OCI-LY1 (cell line): ENCODE data around the gene PWP2.

Source experiments
- H2AFZ ChIP-seq: fragments of 200-600 bp; sonication (generic), shearing (Covaris generic); 2 replicates; pipeline ENCODE4 v1.6.0; 2014; ENCODE audit warnings: antibody characterized with exemption, mild to moderate bottlenecking, low read length
- H3F3A ChIP-seq: fragments of 200-600 bp; sonication (generic), shearing (Covaris generic); 2 replicates; pipeline ENCODE4 v1.6.0; 2014; ENCODE audit warnings: mild to moderate bottlenecking, antibody characterized with exemption, low read length, moderate library complexity; ENCODE audit not compliant: insufficient read depth
- H3K27ac ChIP-seq: fragments of 200-600 bp; sonication (generic); 2 replicates; pipeline ENCODE4 v1.5.1; 2014; ENCODE audit warnings: low read length, mixed run types, mild to moderate bottlenecking, low read depth; ENCODE audit not compliant: poor library complexity, severe bottlenecking
- H3K27me3 ChIP-seq: fragments of 200-600 bp; sonication (generic); 2 replicates; pipeline ENCODE4 v1.6.0; 2014; ENCODE audit warnings: antibody characterized with exemption, mild to moderate bottlenecking, low read length, moderate library complexity; ENCODE audit not compliant: insufficient read depth
- H3K36me3 ChIP-seq: fragments of 200-600 bp; sonication (generic); 2 replicates; pipeline ENCODE4 v1.6.1; 2014; ENCODE audit warnings: mild to moderate bottlenecking, antibody characterized with exemption, low read length, moderate library complexity, mixed read lengths; ENCODE audit not compliant: insufficient read depth
- H3K4me1 ChIP-seq: fragments of 200-600 bp; sonication (generic); 2 replicates; pipeline ENCODE4 v1.5.1; 2014; ENCODE audit warnings: mild to moderate bottlenecking, low read length, moderate library complexity; ENCODE audit not compliant: insufficient read depth, severe bottlenecking
- H3K4me2 ChIP-seq: fragments of 200-600 bp; sonication (generic), shearing (Covaris generic); 2 replicates; pipeline ENCODE4 v1.6.1; 2014; ENCODE audit warnings: low read length
- H3K4me3 ChIP-seq: fragments of 200-600 bp; sonication (generic); 2 replicates; pipeline ENCODE4 v1.5.1; 2014; ENCODE audit warnings: low read length, low read depth, mild to moderate bottlenecking, mixed read lengths; ENCODE audit not compliant: poor library complexity, severe bottlenecking
- H3K79me2 ChIP-seq: fragments of 200-600 bp; shearing (Covaris generic); 2 replicates; pipeline ENCODE4 v1.6.1; 2016; ENCODE audit warnings: mixed run types, low read length, mixed read lengths; ENCODE audit not compliant: insufficient read depth
- H3K9ac ChIP-seq: fragments of 200-600 bp; sonication (generic), shearing (Covaris generic); 2 replicates; pipeline ENCODE4 v1.6.1; 2014; ENCODE audit warnings: mild to moderate bottlenecking, low read length, mixed read lengths
- H3K9me2 ChIP-seq: fragments of 200-600 bp; sonication (generic), shearing (Covaris generic); 2 replicates; pipeline ENCODE4 v1.6.1; 2014; ENCODE audit warnings: low read depth, mild to moderate bottlenecking, low read length, mixed read lengths
- H3K9me3 ChIP-seq: fragments of 200-600 bp; shearing (Covaris generic); 2 replicates; pipeline ENCODE4 v1.6.1; 2014; ENCODE audit warnings: low read length, mixed read lengths
- H4K20me1 ChIP-seq: fragments of 200-600 bp; sonication (generic), shearing (Covaris generic); 2 replicates; pipeline ENCODE4 v1.6.0; 2016; ENCODE audit warnings: mild to moderate bottlenecking, low read length; ENCODE audit not compliant: insufficient read depth
- CTCF ChIP-seq: fragments of 200-600 bp; sonication (generic), shearing (Covaris generic); IDR thresholded peaks from 2 replicates; pipeline ENCODE4 v1.5.1; 2017; ENCODE audit warnings: mild to moderate bottlenecking, antibody characterized with exemption, low read length, moderate library complexity, mixed read lengths
- EZH2 ChIP-seq: fragments of 200-600 bp; sonication (generic), shearing (Covaris generic); IDR thresholded peaks from 2 replicates; pipeline ENCODE4 v1.8.0; 2017; ENCODE audit warnings: borderline replicate concordance, mixed run types, mild to moderate bottlenecking, antibody characterized with exemption, low read length, moderate library complexity, mixed read lengths

Gene PWP2

GRCh38 chr21:44082648-44083440 is 24.4 kb upstream of the PWP2 start:
- H3K27ac ChIP-seq, result no peak overlapping the region
- TF ChIP-seq EZH2, result no peak
- TF ChIP-seq CTCF, result no peak
- no peak overlapping the region for H2AFZ ChIP-seq
- no peaks in the 10 kb centered on the region for H3F3A ChIP-seq
- H3K36me3 ChIP-seq, result peaks cover 77% of the 10 kb centered on the region
- no peak overlapping the region for H3K9ac ChIP-seq
- no peak overlapping the region for H3K4me3 ChIP-seq
- H4K20me1 ChIP-seq, result no peaks in the 10 kb centered on the region
- no peaks in the 10 kb centered on the region for H3K9me2 ChIP-seq
- no peaks in the 10 kb centered on the region for H3K27me3 ChIP-seq
- no peaks in the 10 kb centered on the region for H3K79me2 ChIP-seq
- no peak overlapping the region for H3K4me2 ChIP-seq
- no peaks in the 10 kb centered on the region for H3K9me3 ChIP-seq
- no peaks in the 10 kb centered on the region for H3K4me1 ChIP-seq

GRCh38 chr21:44083631-44084291 is 23.4 kb upstream of the PWP2 start:
- Histone ChIP-seq H3K27ac (no peak overlapping the region), H3K4me1 (peaks cover 3% of the 10 kb centered on the region), H3K27me3 (no peaks in the 10 kb centered on the region), H3K9ac (no peak overlapping the region), H3K9me3 (no peaks in the 10 kb centered on the region), H4K20me1 (no peaks in the 10 kb centered on the region), H3F3A (no peaks in the 10 kb centered on the region), H3K4me3 (no peak overlapping the region), H3K36me3 (peaks cover 78% of the 10 kb centered on the region), H3K79me2 (no peaks in the 10 kb centered on the region), H3K9me2 (no peaks in the 10 kb centered on the region), H3K4me2 (no peak overlapping the region), H2AFZ (no peak overlapping the region)
- TF ChIP-seq EZH2, result no peak
- TF ChIP-seq CTCF, result no peak

- H3K27me3 ChIP-seq, result no peaks in the 10 kb centered on the region
- peaks cover 78% of the 10 kb centered on the region for H3K36me3 ChIP-seq
- H3K79me2 ChIP-seq, result no peaks in the 10 kb centered on the region
- H3K9ac ChIP-seq, result no peak overlapping the region
- no peak overlapping the region for H3K4me3 ChIP-seq
- H2AFZ ChIP-seq, result no peak overlapping the region
- peaks cover 12% of the 10 kb centered on the region for H3K4me1 ChIP-seq
- H3K9me3 ChIP-seq, result no peaks in the 10 kb centered on the region
- H3K9me2 ChIP-seq, result no peaks in the 10 kb centered on the region
- no peaks in the 10 kb centered on the region for H4K20me1 ChIP-seq
- H3K4me2 ChIP-seq, result no peak overlapping the region
- no peak for TF ChIP-seq EZH2
- TF ChIP-seq CTCF, result no peak
- no peaks in the 10 kb centered on the region for H3F3A ChIP-seq
- H3K27ac ChIP-seq, result no peak overlapping the region
Measured at GRCh38 chr21:44084496-44085241, 22.5 kb upstream of the PWP2 start.
